Endodermal cell (in vitro differentiated cells): ENCODE measurements around the gene DFFB. TPM values are rescaled to one million over a fixed set of nuclear protein-coding genes. Genes with fewer than 3 reads are reported as not detected.

Experiments
- DNase-seq: peaks from one replicate; pipeline ENCODE4 v3.0.0-alpha.2; 2017
- H3K27ac ChIP-seq: 2 replicates; pipeline ENCODE4 v1.5.1; 2013; ENCODE audit warnings: mild to moderate bottlenecking, low read depth, low read length, moderate library complexity
- H3K27me3 ChIP-seq: 2 replicates; pipeline ENCODE4 v1.6.1; 2013; ENCODE audit warnings: mild to moderate bottlenecking, low read length, moderate library complexity; ENCODE audit not compliant: insufficient read depth, control insufficient read depth, poor library complexity, severe bottlenecking
- H3K36me3 ChIP-seq: 2 replicates; pipeline ENCODE4 v1.7.0; 2013; ENCODE audit warnings: mild to moderate bottlenecking, low read length, moderate library complexity; ENCODE audit not compliant: control insufficient read depth, insufficient read depth
- H3K4me1 ChIP-seq: one replicate; pipeline ENCODE4 v1.7.0; 2013; ENCODE audit warnings: low read length; ENCODE audit not compliant: control insufficient read depth, insufficient read depth
- H3K4me3 ChIP-seq: 2 replicates; pipeline ENCODE4 v1.5.1; 2013; ENCODE audit warnings: mild to moderate bottlenecking, low read length, moderate library complexity
- H3K9ac ChIP-seq: 2 replicates; pipeline ENCODE4 v1.6.1; 2013; ENCODE audit warnings: mild to moderate bottlenecking, low read length, moderate library complexity; ENCODE audit not compliant: poor library complexity, severe bottlenecking; ENCODE audit errors: extremely low read depth
- H3K9me3 ChIP-seq: 2 replicates; pipeline ENCODE4 v1.6.1; 2013; ENCODE audit warnings: mild to moderate bottlenecking, low read length, moderate library complexity; ENCODE audit not compliant: control insufficient read depth
- H3K27ac Mint-ChIP-seq: 2 replicates; pipeline ENCODE4 v1.8.0; 2020; ENCODE audit warnings: mixed read lengths
- H3K27me3 Mint-ChIP-seq: 2 replicates; pipeline ENCODE4 v1.8.0; 2021; ENCODE audit warnings: mild to moderate bottlenecking, mixed read lengths; ENCODE audit not compliant: insufficient read depth
- H3K36me3 Mint-ChIP-seq: 2 replicates; pipeline ENCODE4 v1.8.0; 2020; ENCODE audit warnings: low read depth, mixed read lengths
- H3K4me1 Mint-ChIP-seq: 2 replicates; pipeline ENCODE4 v1.8.0; 2020; ENCODE audit warnings: mixed read lengths
- H3K4me3 Mint-ChIP-seq: 2 replicates; pipeline ENCODE4 v1.8.0; 2020; ENCODE audit warnings: mild to moderate bottlenecking, moderate library complexity, mixed read lengths
- H3K9me3 Mint-ChIP-seq: 2 replicates; pipeline ENCODE4 v1.8.0; 2020; ENCODE audit warnings: mild to moderate bottlenecking, mixed read lengths
- WGBS, 2 experiments: methylation state at CpG; one replicate each; pipeline versions ENCODE4 v1.1.5 to v1.1.7; 2013; ENCODE audit warnings: missing lambda C conversion rate in 2 of 2, mixed read lengths in 1 of 2; ENCODE audit not compliant: insufficient coverage in 1 of 2, insufficient read length in 1 of 2; 5-methylcytosine and 5-hydroxymethylcytosine counted together
- total RNA-seq, 2 donors: library from RNA; stranded (reverse); fragmentation: NEBNext Ultra II Directional in 1 of 2; extraction: Animal tissue kit (Norgen Biotek cat#: 25700) in 1 of 2; gene quantifications; 2 replicates in 1 of 2; 3 replicates in 1 of 2; pipeline ENCODE4 v1.2.1, GENCODE V29; 2021
- TF ChIP-seq, protein P1 (sequence below): fragments of 200-600 bp; sonication (generic); conservative IDR thresholded peaks from 2 replicates; pipeline ENCODE4 v1.5.0; 2021; ENCODE audit warnings: antibody characterized with exemption, mild to moderate bottlenecking

The DFFB gene
- total RNA-seq, 2 donors from 2014 or later: 7.2 to 7.6 TPM

DNA sequence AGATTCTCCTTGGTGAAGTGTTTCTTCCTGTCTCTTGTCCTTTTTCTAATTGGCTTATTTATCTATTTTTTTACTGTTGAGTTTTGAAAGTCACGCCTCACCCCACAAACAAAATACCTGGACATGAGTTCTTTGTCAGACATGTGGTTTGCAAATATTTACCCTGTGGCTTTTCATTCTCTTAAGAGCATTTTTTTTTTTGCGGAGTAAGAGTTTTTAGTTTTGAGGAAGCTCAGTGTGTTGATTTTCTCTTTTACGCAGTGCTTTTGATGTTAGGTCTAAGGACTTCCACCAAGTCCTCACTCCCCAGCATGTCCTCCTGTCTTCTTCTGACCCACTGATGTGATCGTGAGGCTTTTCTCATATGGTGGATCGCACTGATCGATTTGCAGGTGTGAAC lies 7.6 kb downstream of the DFFB start:
- Mint-ChIP-seq H3K27ac (no peak overlapping the region), H3K9me3 (peaks cover 4% of the 10 kb centered on the region), H3K36me3 (peaks cover 24% of the 10 kb centered on the region), H3K27me3 (no peaks in the 10 kb centered on the region), H3K4me3 (no peak overlapping the region), H3K4me1 (peaks cover 10% of the 10 kb centered on the region)
- H3K27ac ChIP-seq: no peak overlapping the region
- no peak overlapping the region for H3K4me3 ChIP-seq
- H3K4me1 ChIP-seq: no peaks in the 10 kb centered on the region
- no peaks in the 10 kb centered on the region for H3K9me3 ChIP-seq
- H3K36me3 ChIP-seq: no peaks in the 10 kb centered on the region
- no peaks in the 10 kb centered on the region for H3K27me3 ChIP-seq
- 83 to 91% methylated on average over 3 to 5 of the region's 6 CpGs for WGBS, 2 experiments
- DNase-seq: no peak
- H3K9ac ChIP-seq: no peak overlapping the region
- TF ChIP-seq, protein P1, sequence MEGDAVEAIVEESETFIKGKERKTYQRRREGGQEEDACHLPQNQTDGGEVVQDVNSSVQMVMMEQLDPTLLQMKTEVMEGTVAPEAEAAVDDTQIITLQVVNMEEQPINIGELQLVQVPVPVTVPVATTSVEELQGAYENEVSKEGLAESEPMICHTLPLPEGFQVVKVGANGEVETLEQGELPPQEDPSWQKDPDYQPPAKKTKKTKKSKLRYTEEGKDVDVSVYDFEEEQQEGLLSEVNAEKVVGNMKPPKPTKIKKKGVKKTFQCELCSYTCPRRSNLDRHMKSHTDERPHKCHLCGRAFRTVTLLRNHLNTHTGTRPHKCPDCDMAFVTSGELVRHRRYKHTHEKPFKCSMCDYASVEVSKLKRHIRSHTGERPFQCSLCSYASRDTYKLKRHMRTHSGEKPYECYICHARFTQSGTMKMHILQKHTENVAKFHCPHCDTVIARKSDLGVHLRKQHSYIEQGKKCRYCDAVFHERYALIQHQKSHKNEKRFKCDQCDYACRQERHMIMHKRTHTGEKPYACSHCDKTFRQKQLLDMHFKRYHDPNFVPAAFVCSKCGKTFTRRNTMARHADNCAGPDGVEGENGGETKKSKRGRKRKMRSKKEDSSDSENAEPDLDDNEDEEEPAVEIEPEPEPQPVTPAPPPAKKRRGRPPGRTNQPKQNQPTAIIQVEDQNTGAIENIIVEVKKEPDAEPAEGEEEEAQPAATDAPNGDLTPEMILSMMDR: no peak

DNA sequence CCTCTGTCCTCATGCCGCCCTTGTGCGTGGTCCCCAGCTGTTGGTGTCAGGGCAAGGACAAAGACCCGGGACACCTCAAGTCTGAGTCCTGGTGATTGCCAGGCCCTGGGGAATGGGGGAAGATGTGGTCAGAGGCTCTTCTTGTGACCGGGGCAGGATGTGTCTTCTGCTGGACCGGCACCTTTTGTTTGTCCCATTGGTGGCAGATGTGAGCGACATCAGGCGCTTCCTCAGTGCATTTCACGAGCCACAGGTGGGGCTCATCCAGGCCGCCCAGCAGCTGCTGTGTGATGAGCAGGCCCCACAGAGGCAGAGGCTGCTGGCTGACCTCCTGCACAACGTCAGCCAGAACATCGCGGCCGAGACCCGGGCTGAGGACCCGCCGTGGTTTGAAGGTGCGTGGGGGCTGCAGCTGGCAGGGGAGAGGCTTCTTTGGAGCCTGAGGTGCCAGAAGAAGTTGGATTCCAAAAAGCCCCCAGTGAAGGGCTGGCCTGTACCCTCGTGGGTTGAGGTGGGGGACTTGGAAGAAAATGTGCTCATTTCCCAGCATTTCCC lies 8.4 kb downstream of the DFFB start:
- Mint-ChIP-seq H3K4me3 (no peak overlapping the region), H3K9me3 (peaks cover 4% of the 10 kb centered on the region), H3K27ac (no peak overlapping the region), H3K36me3 (peaks cover 25% of the 10 kb centered on the region), H3K4me1 (peaks cover 10% of the 10 kb centered on the region), H3K27me3 (no peaks in the 10 kb centered on the region)
- no peak for DNase-seq
- no peaks in the 10 kb centered on the region for H3K4me1 ChIP-seq
- no peak overlapping the region for H3K4me3 ChIP-seq
- no peaks in the 10 kb centered on the region for H3K27me3 ChIP-seq
- WGBS, 2 experiments: 87 to 88% methylated on average over 13 to 18 of the region's 18 CpGs
- no peak overlapping the region for H3K27ac ChIP-seq
- no peak overlapping the region for H3K9ac ChIP-seq
- TF ChIP-seq, protein P1: no peak
- H3K9me3 ChIP-seq: no peaks in the 10 kb centered on the region
- H3K36me3 ChIP-seq: no peaks in the 10 kb centered on the region

DNA sequence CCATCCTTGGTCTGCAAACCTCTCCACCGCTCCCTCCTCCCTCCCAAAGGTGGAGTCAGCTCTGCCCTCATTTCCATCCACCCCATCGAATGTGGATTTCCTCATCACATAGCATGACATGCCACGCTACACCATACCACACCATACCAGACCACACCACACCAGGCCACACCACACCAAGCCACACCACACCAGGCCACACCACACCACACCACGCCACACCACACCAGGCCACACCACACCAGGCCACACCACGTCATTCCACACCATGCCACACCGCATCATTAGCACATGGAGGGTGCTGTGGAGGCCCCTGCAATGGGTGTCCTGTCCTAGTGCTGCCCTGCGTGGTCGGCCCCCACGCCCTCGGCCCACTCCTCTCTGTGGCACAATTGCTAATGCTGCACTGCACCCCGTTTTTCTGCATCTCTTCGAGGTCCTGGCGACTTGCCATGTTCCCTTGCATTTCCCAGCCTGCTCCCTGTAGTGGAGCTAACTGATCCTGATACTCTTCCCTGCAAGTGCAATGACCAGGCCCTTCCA lies 11.3 kb downstream of the DFFB start:
- Histone ChIP-seq H3K4me1 (no peaks in the 10 kb centered on the region), H3K27ac (no peak overlapping the region), H3K9me3 (no peaks in the 10 kb centered on the region), H3K27me3 (no peaks in the 10 kb centered on the region), H3K9ac (no peak overlapping the region), H3K4me3 (no peak overlapping the region), H3K36me3 (no peaks in the 10 kb centered on the region)
- H3K4me3 Mint-ChIP-seq: no peak overlapping the region
- H3K27me3 Mint-ChIP-seq: no peaks in the 10 kb centered on the region
- 77 to 88% methylated on average over 8 to 13 of the region's 13 CpGs for WGBS, 2 experiments
- peaks cover 4% of the 10 kb centered on the region for H3K9me3 Mint-ChIP-seq
- peaks cover 38% of the 10 kb centered on the region for H3K36me3 Mint-ChIP-seq
- H3K4me1 Mint-ChIP-seq: peaks cover 10% of the 10 kb centered on the region
- TF ChIP-seq, protein P1: no peak
- no peak overlapping the region for H3K27ac Mint-ChIP-seq
- DNase-seq: no peak
